ENCODE data around the gene WNT6. TPM values are rescaled to one million over a fixed set of nuclear protein-coding genes. Genes with fewer than 3 reads are reported as not detected.

The WNT6 gene
- total RNA-seq, 4 donors from 2014 or later, result 0.36 to 3.9 (median 2.1) TPM

DNA sequence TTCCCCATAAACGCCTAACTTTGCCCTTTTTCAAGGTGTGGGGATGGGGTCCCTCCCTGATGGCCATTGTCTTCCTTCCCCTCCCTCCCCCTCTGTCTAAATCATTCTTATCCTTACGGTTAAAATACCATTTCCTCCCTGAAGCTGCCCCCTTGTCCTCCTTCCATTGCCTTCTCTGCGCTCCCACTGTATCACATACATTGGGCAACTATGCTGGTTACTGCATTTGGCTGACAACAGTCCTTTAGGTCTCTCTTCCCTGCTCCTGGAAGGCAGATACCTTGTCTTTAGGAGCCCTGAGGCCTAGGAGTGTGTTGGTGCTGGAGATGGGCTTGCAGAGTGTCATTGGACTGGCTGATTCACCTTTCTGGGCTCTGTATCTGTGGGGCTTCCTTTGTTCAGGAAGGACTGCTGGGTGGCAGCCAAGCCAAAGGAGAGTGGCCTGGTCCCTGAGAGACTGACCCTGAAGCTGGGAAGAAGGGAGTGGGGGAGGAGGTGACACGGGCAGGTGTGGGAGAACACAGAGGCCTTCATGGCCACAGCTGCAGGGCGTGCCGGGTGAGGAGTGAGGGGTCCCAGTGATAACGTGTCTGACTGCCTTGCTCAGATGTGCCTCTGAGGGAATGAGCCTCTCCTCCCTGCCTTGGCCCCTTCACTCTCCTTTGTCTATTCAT, 2.2 kb downstream of the WNT6 start:
- Histone ChIP-seq H3K9me3 (no peaks in the 10 kb centered on the region), H3K4me1 (peaks cover 9 to 14% of the 10 kb centered on the region in 2 donors), H3K27me3 (peaks cover 38 to 44% (median 41%) of the 10 kb centered on the region in 3 donors), H3K4me3 (no peak overlapping the region), H3K27ac (no peak overlapping the region), H3K36me3 (no peaks in the 10 kb centered on the region)
- intact Hi-C loops (cut with DNase I; ENCODE audit: low total_unique reads), result no loop called here
- ATAC-seq, result no peak
- in situ Hi-C loops (cut with MboI; ENCODE audit: low sequenced_read_pairs in 4 of 4), result no loop called here
- TF ChIP-seq, protein P1, sequence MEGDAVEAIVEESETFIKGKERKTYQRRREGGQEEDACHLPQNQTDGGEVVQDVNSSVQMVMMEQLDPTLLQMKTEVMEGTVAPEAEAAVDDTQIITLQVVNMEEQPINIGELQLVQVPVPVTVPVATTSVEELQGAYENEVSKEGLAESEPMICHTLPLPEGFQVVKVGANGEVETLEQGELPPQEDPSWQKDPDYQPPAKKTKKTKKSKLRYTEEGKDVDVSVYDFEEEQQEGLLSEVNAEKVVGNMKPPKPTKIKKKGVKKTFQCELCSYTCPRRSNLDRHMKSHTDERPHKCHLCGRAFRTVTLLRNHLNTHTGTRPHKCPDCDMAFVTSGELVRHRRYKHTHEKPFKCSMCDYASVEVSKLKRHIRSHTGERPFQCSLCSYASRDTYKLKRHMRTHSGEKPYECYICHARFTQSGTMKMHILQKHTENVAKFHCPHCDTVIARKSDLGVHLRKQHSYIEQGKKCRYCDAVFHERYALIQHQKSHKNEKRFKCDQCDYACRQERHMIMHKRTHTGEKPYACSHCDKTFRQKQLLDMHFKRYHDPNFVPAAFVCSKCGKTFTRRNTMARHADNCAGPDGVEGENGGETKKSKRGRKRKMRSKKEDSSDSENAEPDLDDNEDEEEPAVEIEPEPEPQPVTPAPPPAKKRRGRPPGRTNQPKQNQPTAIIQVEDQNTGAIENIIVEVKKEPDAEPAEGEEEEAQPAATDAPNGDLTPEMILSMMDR (IDR thresholded peaks at IDR 0.05 in 4 of 5, conservative IDR thresholded peaks at IDR 0.05 in 1 of 5), result no peak
- no peak for TF ChIP-seq POLR2A (IDR thresholded peaks at IDR 0.05)
- DNase-seq, result no peak

DNA sequence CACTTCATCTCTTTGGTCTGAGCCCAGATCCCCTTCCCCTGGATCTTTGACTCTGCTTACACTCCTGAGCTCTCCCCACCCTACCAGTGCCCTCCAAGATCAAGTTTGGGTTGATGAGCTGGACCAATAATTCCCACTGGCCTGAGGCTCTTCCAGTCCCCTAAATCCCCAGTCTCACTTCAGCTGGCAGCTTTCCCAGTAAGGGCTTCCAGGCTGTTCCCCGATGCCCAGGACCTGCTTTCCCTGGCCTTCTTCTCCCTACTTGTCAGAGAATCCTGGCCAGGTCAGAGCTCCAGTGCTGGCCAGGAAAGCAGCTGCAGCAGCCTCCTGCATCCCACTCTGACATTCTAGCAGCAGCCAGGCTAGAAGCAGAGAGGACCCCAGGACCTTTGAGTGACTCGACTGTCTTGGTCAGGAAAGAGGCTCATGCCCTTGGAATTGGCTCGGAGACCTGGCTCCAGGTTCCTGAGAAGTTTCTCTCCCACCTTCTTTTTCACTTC, 3.5 kb downstream of the WNT6 start:
- Histone ChIP-seq H3K4me3 (no peak overlapping the region), H3K27ac (no peak overlapping the region), H3K9me3 (no peaks in the 10 kb centered on the region), H3K36me3 (no peaks in the 10 kb centered on the region), H3K4me1 (peaks cover 9 to 14% of the 10 kb centered on the region in 2 donors), H3K27me3 (peaks cover 35 to 44% (median 38%) of the 10 kb centered on the region in 3 donors)
- intact Hi-C loops (cut with DNase I; ENCODE audit: low total_unique reads) (no loop called here), in situ Hi-C loops (cut with MboI; ENCODE audit: low sequenced_read_pairs in 4 of 4) (no loop called here)
- DNase-seq (no peak), ATAC-seq (no peak)
- TF ChIP-seq POLR2A (IDR thresholded peaks at IDR 0.05), result no peak
- TF ChIP-seq, protein P1 (IDR thresholded peaks at IDR 0.05 in 4 of 5, conservative IDR thresholded peaks at IDR 0.05 in 1 of 5), result no peak

DNA sequence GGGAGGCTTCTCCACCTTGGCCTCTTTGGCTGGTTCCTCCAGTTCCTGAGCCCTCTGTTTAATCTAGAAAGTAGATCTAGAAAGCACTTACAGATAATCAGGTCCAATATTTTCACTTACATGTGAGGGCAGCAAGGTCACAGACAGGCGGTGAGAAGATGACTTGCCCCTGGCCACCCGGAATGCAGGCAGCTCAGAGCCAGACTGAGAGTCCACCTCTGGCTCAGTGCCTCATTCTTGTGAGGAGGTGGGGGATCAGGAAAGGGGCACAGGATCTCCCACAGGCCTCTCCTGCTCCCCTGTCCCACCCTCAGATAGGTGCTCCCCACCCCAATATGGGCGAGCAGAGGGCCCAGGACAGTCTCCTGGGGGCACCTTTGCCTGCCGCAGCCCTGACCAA, 5.8 kb downstream of the WNT6 start:
- TF ChIP-seq, protein P1 (IDR thresholded peaks at IDR 0.05 in 4 of 5, conservative IDR thresholded peaks at IDR 0.05 in 1 of 5), result no peak
- TF ChIP-seq POLR2A (IDR thresholded peaks at IDR 0.05), result no peak
- Histone ChIP-seq H3K27ac (no peak overlapping the region), H3K27me3 (peaks cover 22 to 26% (median 24%) of the 10 kb centered on the region in 3 donors), H3K9me3 (no peaks in the 10 kb centered on the region), H3K4me3 (no peak overlapping the region), H3K36me3 (no peaks in the 10 kb centered on the region), H3K4me1 (peaks cover 2 to 14% of the 10 kb centered on the region in 2 donors)
- DNase-seq (no peak), ATAC-seq (no peak)
- in situ Hi-C loops (cut with MboI; ENCODE audit: low sequenced_read_pairs in 4 of 4), result no loop called here
- intact Hi-C loops (cut with DNase I; ENCODE audit: low total_unique reads), result no loop called here

DNA sequence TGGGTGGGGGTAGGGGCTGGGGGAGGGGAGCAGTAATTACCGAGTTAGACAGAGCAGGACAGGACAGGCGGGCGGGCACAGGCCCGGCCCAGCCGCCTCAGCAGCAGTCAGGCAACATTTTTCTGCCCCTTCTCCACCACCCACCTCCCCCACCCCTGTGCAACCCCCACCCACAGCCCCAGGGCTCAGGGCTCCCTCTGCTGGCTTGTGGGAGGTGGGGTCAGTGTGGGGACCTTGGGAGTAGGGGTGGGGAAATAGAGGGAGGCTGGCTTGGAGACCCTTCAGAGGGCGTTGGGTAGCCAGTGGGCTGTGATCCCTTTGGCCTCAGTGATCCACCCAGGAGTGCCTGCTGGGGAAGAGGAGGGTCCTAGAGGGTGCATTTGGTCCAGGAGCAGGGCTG, 6.4 kb downstream of the WNT6 start:
- no peak for ATAC-seq
- Histone ChIP-seq H3K36me3 (no peaks in the 10 kb centered on the region), H3K27ac (no peak overlapping the region), H3K4me3 (no peak overlapping the region), H3K27me3 (peaks cover 20 to 25% (median 24%) of the 10 kb centered on the region in 3 donors), H3K4me1 (peaks cover 0 to 9% of the 10 kb centered on the region in 2 donors), H3K9me3 (no peaks in the 10 kb centered on the region)
- DNase-seq, result no peak
- in situ Hi-C loops (cut with MboI; ENCODE audit: low sequenced_read_pairs in 4 of 4), result no loop called here
- TF ChIP-seq, protein P1 (IDR thresholded peaks at IDR 0.05 in 4 of 5, conservative IDR thresholded peaks at IDR 0.05 in 1 of 5), result no peak
- no peak for TF ChIP-seq POLR2A (IDR thresholded peaks at IDR 0.05)
- intact Hi-C loops (cut with DNase I; ENCODE audit: low total_unique reads), result no loop called here

Data from gastrocnemius medialis (tissue), 4 donors.